ENCODE measurements around the gene GLIPR2.

The GLIPR2 gene

GRCh38 chr9:36165826-36166167 is 29.3 kb downstream of the GLIPR2 start:
- TF ChIP-seq, protein P1, sequence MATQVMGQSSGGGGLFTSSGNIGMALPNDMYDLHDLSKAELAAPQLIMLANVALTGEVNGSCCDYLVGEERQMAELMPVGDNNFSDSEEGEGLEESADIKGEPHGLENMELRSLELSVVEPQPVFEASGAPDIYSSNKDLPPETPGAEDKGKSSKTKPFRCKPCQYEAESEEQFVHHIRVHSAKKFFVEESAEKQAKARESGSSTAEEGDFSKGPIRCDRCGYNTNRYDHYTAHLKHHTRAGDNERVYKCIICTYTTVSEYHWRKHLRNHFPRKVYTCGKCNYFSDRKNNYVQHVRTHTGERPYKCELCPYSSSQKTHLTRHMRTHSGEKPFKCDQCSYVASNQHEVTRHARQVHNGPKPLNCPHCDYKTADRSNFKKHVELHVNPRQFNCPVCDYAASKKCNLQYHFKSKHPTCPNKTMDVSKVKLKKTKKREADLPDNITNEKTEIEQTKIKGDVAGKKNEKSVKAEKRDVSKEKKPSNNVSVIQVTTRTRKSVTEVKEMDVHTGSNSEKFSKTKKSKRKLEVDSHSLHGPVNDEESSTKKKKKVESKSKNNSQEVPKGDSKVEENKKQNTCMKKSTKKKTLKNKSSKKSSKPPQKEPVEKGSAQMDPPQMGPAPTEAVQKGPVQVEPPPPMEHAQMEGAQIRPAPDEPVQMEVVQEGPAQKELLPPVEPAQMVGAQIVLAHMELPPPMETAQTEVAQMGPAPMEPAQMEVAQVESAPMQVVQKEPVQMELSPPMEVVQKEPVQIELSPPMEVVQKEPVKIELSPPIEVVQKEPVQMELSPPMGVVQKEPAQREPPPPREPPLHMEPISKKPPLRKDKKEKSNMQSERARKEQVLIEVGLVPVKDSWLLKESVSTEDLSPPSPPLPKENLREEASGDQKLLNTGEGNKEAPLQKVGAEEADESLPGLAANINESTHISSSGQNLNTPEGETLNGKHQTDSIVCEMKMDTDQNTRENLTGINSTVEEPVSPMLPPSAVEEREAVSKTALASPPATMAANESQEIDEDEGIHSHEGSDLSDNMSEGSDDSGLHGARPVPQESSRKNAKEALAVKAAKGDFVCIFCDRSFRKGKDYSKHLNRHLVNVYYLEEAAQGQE (IDR thresholded peaks at IDR 0.05; ENCODE audit: low read depth): no peak
- TF ChIP-seq CEBPB (IDR thresholded peaks at IDR 0.05): no peak
- no peak for TF ChIP-seq YY1 (IDR thresholded peaks at IDR 0.05; ENCODE audit: low read depth)
- no peak for TF ChIP-seq NFIC (IDR thresholded peaks at IDR 0.05)
- TF ChIP-seq TCF12 (IDR thresholded peaks at IDR 0.05; ENCODE audit: low read depth): no peak
- no peak for TF ChIP-seq CREB1 (IDR thresholded peaks at IDR 0.05; ENCODE audit: low read depth)
- TF ChIP-seq EP300 (IDR thresholded peaks at IDR 0.05; ENCODE audit: borderline replicate concordance): no peak
- no peak for TF ChIP-seq ZBTB7A (IDR thresholded peaks at IDR 0.05; ENCODE audit: low read depth)
- no peak for TF ChIP-seq TAF1 (IDR thresholded peaks at IDR 0.05; ENCODE audit: low read depth)
- TF ChIP-seq RAD21 (IDR thresholded peaks at IDR 0.05; ENCODE audit: low read depth): no peak
- TF ChIP-seq FOXM1 (IDR thresholded peaks at IDR 0.05; ENCODE audit: borderline replicate concordance, low read depth): no peak

- TF ChIP-seq TAF1 (IDR thresholded peaks at IDR 0.05; ENCODE audit: low read depth) (0 out of 2 replicates have a peak, but pooled peaks have one; percentile 38), RAD21 (IDR thresholded peaks at IDR 0.05; ENCODE audit: low read depth) (peak; percentile 84), YY1 (IDR thresholded peaks at IDR 0.05; ENCODE audit: low read depth) (no peak), FOXM1 (IDR thresholded peaks at IDR 0.05; ENCODE audit: borderline replicate concordance, low read depth) (no peak), TEAD4 (IDR thresholded peaks at IDR 0.05) (no peak), TCF12 (IDR thresholded peaks at IDR 0.05; ENCODE audit: low read depth) (peak; percentile 49; the same call in 1 of the 2 replicates), CEBPB (IDR thresholded peaks at IDR 0.05) (peak; percentile 17; the same call in 1 of the 2 replicates), ZBTB7A (IDR thresholded peaks at IDR 0.05; ENCODE audit: low read depth) (peak; percentile 86), CREB1 (IDR thresholded peaks at IDR 0.05; ENCODE audit: low read depth) (no peak), MAX (IDR thresholded peaks at IDR 0.05) (peak; percentile 58; the same call in 1 of the 2 replicates), EP300 (IDR thresholded peaks at IDR 0.05; ENCODE audit: borderline replicate concordance) (0 out of 2 replicates have a peak, but pooled peaks have one; percentile 20), EGR1 (IDR thresholded peaks at IDR 0.05) (peak; percentile 58; the same call in 1 of the 2 replicates), NFIC (IDR thresholded peaks at IDR 0.05) (peak; percentile 39; the same call in 1 of the 2 replicates)
- TF ChIP-seq, protein P2, sequence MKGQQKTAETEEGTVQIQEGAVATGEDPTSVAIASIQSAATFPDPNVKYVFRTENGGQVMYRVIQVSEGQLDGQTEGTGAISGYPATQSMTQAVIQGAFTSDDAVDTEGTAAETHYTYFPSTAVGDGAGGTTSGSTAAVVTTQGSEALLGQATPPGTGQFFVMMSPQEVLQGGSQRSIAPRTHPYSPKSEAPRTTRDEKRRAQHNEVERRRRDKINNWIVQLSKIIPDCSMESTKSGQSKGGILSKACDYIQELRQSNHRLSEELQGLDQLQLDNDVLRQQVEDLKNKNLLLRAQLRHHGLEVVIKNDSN (IDR thresholded peaks at IDR 0.05): 0 out of 2 replicates have a peak, but pooled peaks have one; percentile 11
- TF ChIP-seq, protein P1 (IDR thresholded peaks at IDR 0.05; ENCODE audit: low read depth): no peak
These were observed 29.8 kb downstream of the GLIPR2 start for GRCh38 chr9:36166168-36166927.

GRCh38 chr9:36169166-36169565 is 32.6 kb downstream of the GLIPR2 start, which contains the start of gene CCIN:
Gene CCIN, plus strand, starts transcription at chr9:36169388. Its CDS starts 115 bp downstream, at chr9:36169503.
- TF ChIP-seq TAF1 (IDR thresholded peaks at IDR 0.05; ENCODE audit: low read depth): no peak
- no peak for TF ChIP-seq MAX (IDR thresholded peaks at IDR 0.05)
- TF ChIP-seq, protein P1 (IDR thresholded peaks at IDR 0.05; ENCODE audit: low read depth): no peak
- TF ChIP-seq, protein P2 (IDR thresholded peaks at IDR 0.05): no peak
- no peak for TF ChIP-seq RAD21 (IDR thresholded peaks at IDR 0.05; ENCODE audit: low read depth)

- TF ChIP-seq CREB1 (IDR thresholded peaks at IDR 0.05; ENCODE audit: low read depth): no peak
- no peak for TF ChIP-seq MAX (IDR thresholded peaks at IDR 0.05)
- no peak for TF ChIP-seq EGR1 (IDR thresholded peaks at IDR 0.05)
- TF ChIP-seq CEBPB (IDR thresholded peaks at IDR 0.05): no peak
- TF ChIP-seq, protein P1 (IDR thresholded peaks at IDR 0.05; ENCODE audit: low read depth): no peak
- no peak for TF ChIP-seq FOXM1 (IDR thresholded peaks at IDR 0.05; ENCODE audit: borderline replicate concordance, low read depth)
- TF ChIP-seq, protein P2 (IDR thresholded peaks at IDR 0.05): no peak
- no peak for TF ChIP-seq TEAD4 (IDR thresholded peaks at IDR 0.05)
- TF ChIP-seq ZBTB7A (IDR thresholded peaks at IDR 0.05; ENCODE audit: low read depth): no peak
- no peak for TF ChIP-seq YY1 (IDR thresholded peaks at IDR 0.05; ENCODE audit: low read depth)
- no peak for TF ChIP-seq TAF1 (IDR thresholded peaks at IDR 0.05; ENCODE audit: low read depth)
- no peak for TF ChIP-seq EP300 (IDR thresholded peaks at IDR 0.05; ENCODE audit: borderline replicate concordance)
- TF ChIP-seq TCF12 (IDR thresholded peaks at IDR 0.05; ENCODE audit: low read depth): no peak
- TF ChIP-seq RAD21 (IDR thresholded peaks at IDR 0.05; ENCODE audit: low read depth): no peak
These were observed 33.2 kb downstream of the GLIPR2 start for GRCh38 chr9:36169708-36170107.
